ENCODE measurements around the gene KRTAP16-1.

KRTAP16-1 gene

DNA sequence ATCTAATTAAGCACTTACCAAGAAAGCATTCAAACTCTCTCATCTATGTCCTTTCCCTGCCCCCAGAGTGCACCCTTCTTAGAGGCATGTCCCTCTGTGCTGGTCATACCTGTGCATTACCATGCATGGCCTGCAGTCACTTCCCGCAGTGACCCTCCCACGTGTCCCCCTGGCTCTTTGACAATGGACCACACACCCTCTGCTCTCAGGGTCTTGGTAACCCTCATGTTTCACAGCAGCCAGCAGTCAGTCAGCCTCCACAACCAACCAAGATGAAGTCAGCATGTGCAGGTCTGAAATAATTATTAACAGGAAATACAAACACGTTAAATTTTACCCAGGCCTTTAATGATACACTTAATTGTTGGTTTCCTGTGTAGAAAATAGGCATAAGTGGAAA, 31.4 kb upstream of the KRTAP16-1 start:
- Histone ChIP-seq H3K79me2 (ENCODE audit: insufficient read depth, low read length) (no peaks in the 10 kb centered on the region), H3F3A (ENCODE audit: insufficient read depth) (no peaks in the 10 kb centered on the region), H2AFZ (ENCODE audit: low read depth, low read length, severe bottlenecking) (no peak overlapping the region), H3K9ac (ENCODE audit: low read length) (no peak overlapping the region), H3K9me3 (ENCODE audit: insufficient read depth, low read length) (no peaks in the 10 kb centered on the region), H4K20me1 (ENCODE audit: low read depth, low read length) (no peaks in the 10 kb centered on the region), H3K36me3 (ENCODE audit: low read length) (no peaks in the 10 kb centered on the region), H3K27ac (ENCODE audit: low read depth, low read length) (no peak overlapping the region), H3K9me2 (replicated peaks; ENCODE audit: insufficient read depth, low read length) (no peaks in the 10 kb centered on the region), H3K27me3 (ENCODE audit: low read length) (no peaks in the 10 kb centered on the region), H3K4me2 (ENCODE audit: low read depth, low read length, poor library complexity, severe bottlenecking) (no peak overlapping the region), H3K4me3 (ENCODE audit: insufficient read depth, low read length, poor library complexity, severe bottlenecking) (no peak overlapping the region)
- TF ChIP-seq, protein P1, sequence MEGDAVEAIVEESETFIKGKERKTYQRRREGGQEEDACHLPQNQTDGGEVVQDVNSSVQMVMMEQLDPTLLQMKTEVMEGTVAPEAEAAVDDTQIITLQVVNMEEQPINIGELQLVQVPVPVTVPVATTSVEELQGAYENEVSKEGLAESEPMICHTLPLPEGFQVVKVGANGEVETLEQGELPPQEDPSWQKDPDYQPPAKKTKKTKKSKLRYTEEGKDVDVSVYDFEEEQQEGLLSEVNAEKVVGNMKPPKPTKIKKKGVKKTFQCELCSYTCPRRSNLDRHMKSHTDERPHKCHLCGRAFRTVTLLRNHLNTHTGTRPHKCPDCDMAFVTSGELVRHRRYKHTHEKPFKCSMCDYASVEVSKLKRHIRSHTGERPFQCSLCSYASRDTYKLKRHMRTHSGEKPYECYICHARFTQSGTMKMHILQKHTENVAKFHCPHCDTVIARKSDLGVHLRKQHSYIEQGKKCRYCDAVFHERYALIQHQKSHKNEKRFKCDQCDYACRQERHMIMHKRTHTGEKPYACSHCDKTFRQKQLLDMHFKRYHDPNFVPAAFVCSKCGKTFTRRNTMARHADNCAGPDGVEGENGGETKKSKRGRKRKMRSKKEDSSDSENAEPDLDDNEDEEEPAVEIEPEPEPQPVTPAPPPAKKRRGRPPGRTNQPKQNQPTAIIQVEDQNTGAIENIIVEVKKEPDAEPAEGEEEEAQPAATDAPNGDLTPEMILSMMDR (IDR thresholded peaks at IDR 0.05; ENCODE audit: insufficient read depth, low read length, poor library complexity, severe bottlenecking) = no peak
- no peak for TF ChIP-seq EZH2phosphoT487 (conservative IDR thresholded peaks at IDR 0.05; ENCODE audit: low read length)

DNA sequence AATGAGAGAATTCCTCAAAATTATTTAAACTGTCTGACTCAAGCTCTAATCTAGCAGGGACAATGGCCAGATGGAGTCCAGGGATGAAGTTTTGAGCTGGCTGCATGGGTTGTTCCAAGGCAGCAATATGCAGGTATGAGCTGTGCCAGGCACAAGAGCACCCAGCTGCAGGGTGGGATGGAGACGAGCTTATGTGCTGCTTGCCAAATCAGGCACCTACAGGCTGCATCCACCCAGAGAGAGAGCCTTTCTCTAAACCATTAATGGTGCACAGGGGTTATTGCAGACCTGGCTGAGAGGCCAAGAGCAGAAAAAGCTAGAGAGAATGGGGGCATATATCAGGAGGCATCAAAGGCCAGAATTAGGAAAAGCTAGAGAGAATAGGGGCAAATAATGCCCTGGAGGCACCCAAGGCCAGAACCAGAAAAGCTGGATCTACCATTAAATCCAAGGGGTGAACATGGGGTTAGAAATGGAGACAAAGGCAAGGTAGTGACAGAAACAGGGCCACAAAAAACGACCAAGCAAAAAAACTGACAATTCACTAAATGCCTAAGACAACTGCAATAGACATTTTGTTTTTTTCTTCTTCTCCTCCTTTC, 30.6 kb upstream of the KRTAP16-1 start:
- Histone ChIP-seq H4K20me1 (ENCODE audit: low read depth, low read length) (no peaks in the 10 kb centered on the region), H3K4me2 (ENCODE audit: low read depth, low read length, poor library complexity, severe bottlenecking) (no peak overlapping the region), H3K79me2 (ENCODE audit: insufficient read depth, low read length) (no peaks in the 10 kb centered on the region), H2AFZ (ENCODE audit: low read depth, low read length, severe bottlenecking) (no peak overlapping the region), H3K27ac (ENCODE audit: low read depth, low read length) (no peak overlapping the region), H3K27me3 (ENCODE audit: low read length) (no peaks in the 10 kb centered on the region), H3F3A (ENCODE audit: insufficient read depth) (no peaks in the 10 kb centered on the region), H3K4me3 (ENCODE audit: insufficient read depth, low read length, poor library complexity, severe bottlenecking) (no peak overlapping the region), H3K9me3 (ENCODE audit: insufficient read depth, low read length) (no peaks in the 10 kb centered on the region), H3K9me2 (replicated peaks; ENCODE audit: insufficient read depth, low read length) (no peaks in the 10 kb centered on the region), H3K36me3 (ENCODE audit: low read length) (no peaks in the 10 kb centered on the region), H3K9ac (ENCODE audit: low read length) (no peak overlapping the region)
- TF ChIP-seq EZH2phosphoT487 (conservative IDR thresholded peaks at IDR 0.05; ENCODE audit: low read length) = no peak
- TF ChIP-seq, protein P1 (IDR thresholded peaks at IDR 0.05; ENCODE audit: insufficient read depth, low read length, poor library complexity, severe bottlenecking) = no peak

DNA sequence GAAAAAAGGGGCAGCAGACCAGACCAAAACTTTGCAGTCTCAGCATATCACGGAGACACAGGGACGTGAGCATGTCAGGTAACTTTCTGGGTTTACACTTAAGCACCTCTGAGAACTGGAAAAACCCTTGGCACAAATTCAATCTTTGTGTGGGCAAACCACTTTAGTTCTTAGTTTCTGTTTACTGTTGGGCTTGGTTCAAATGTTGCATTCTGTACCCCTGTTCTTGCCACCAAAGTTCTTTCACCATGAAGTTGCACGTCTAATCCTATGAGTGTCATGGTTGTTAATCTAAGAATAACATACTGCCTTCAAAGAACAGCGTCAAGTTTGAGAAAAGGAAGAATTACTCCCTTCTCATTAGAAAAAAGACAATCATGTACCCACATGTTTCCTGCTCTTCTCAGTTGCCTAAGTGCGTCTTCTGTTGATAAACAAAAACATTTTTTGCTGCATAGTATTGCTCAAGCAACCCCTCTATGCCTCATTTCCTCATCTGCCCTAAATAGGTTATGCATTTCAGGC, 29.9 kb upstream of the KRTAP16-1 start:
- Histone ChIP-seq H3K4me3 (ENCODE audit: insufficient read depth, low read length, poor library complexity, severe bottlenecking) (no peak overlapping the region), H3K27ac (ENCODE audit: low read depth, low read length) (no peak overlapping the region), H3K9ac (ENCODE audit: low read length) (no peak overlapping the region), H2AFZ (ENCODE audit: low read depth, low read length, severe bottlenecking) (no peak overlapping the region), H3K27me3 (ENCODE audit: low read length) (no peaks in the 10 kb centered on the region), H3K4me2 (ENCODE audit: low read depth, low read length, poor library complexity, severe bottlenecking) (no peak overlapping the region), H3K79me2 (ENCODE audit: insufficient read depth, low read length) (no peaks in the 10 kb centered on the region), H3K9me2 (replicated peaks; ENCODE audit: insufficient read depth, low read length) (no peaks in the 10 kb centered on the region), H3K36me3 (ENCODE audit: low read length) (no peaks in the 10 kb centered on the region), H3F3A (ENCODE audit: insufficient read depth) (no peaks in the 10 kb centered on the region), H3K9me3 (ENCODE audit: insufficient read depth, low read length) (no peaks in the 10 kb centered on the region), H4K20me1 (ENCODE audit: low read depth, low read length) (no peaks in the 10 kb centered on the region)
- TF ChIP-seq, protein P1 (IDR thresholded peaks at IDR 0.05; ENCODE audit: insufficient read depth, low read length, poor library complexity, severe bottlenecking) = no peak
- TF ChIP-seq EZH2phosphoT487 (conservative IDR thresholded peaks at IDR 0.05; ENCODE audit: low read length) = no peak
